GM12873 (cell line): Measurements from ENCODE around the gene DYNLT2B.

ENCODE experiments used
- CTCF ChIP-seq: IDR thresholded peaks from 2 replicates; pipeline ENCODE4 v1.5.1; 2012; ENCODE audit warnings: low read depth, mild to moderate bottlenecking, moderate library complexity, low read length, control low read depth; ENCODE audit not compliant: insufficient read depth; ENCODE audit errors: missing control alignments

The DYNLT2B gene

GRCh38 chr3:196288141-196288460 lies 29.9 kb downstream of the DYNLT2B start:
- no peak for TF ChIP-seq CTCF

GRCh38 chr3:196287440-196288140 lies 30.4 kb downstream of the DYNLT2B start, which contains the start of gene PCYT1A:
Gene PCYT1A (minus strand): TSS chr3:196287726. CDS start chr3:196270531, 17,195 bp downstream.
- TF ChIP-seq CTCF = no peak

GRCh38 chr3:196287090-196287439 lies 31.0 kb downstream of the DYNLT2B start:
- TF ChIP-seq CTCF = no peak

GRCh38 chr3:196284396-196284795 lies 33.6 kb downstream of the DYNLT2B start:
- TF ChIP-seq CTCF = no peak

- no peak for TF ChIP-seq CTCF
These were observed 36.1 kb downstream of the DYNLT2B start for GRCh38 chr3:196281962-196282361.

- TF ChIP-seq CTCF = no peak
These were observed 37.2 kb downstream of the DYNLT2B start for GRCh38 chr3:196280689-196281440.

GRCh38 chr3:196275126-196275525 lies 42.9 kb downstream of the DYNLT2B start:
- no peak for TF ChIP-seq CTCF
